Prostate gland (tissue), 2 donors: ENCODE measurements around the gene CDR2L.

ENCODE experiments used
- POLR2AphosphoS5 ChIP-seq: sonication (generic); formaldehyde crosslinking; IDR thresholded peaks from one replicate; pipeline ENCODE4 v1.6.1; 2017; ENCODE audit warnings: antibody characterized with exemption
- TF ChIP-seq, protein P1 (sequence below), 4 experiments: fragments of 200-600 bp in 2 of 4; fragments of 450-650 bp in 2 of 4; sonication (generic) in 2 of 4; IDR thresholded peaks; 1 replicate in 3 of 4; 2 replicates in 1 of 4; pipeline ENCODE4 v1.5.1; 2016 to 2019; ENCODE audit warnings: antibody characterized with exemption in 4 of 4, mild to moderate bottlenecking in 2 of 4, moderate library complexity in 2 of 4

DNA sequence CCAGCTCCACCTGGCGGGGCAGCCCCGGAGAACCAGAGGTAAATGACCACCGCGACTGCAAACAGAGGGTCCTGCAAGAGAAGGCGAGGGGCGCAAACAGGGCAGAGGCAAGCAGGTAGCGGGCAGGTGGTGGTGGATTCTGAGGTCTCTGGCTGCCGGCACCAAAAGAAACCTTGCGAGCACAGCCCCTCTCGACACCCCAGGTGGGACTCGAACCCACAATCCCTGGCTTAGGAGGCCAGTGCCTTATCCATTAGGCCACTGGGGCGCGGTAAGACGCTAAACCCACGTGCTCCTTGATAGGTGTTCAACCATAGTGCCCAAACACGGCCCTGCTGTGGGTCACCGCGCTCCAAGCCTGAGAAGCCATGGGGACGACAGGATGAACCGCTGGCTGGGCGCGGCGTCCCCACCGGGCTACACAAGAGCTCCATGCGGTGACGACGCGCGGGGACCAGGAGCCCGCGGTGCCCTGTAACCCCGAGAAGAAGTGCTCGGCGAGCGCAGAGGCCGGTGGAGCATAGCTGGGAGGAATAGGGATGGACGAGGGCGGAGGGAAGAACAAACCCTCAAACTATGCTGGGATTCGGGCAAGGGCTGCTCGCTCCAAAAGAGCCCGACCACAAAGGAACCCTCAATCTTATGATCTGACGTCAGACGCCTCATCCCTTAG lies 46.9 kb downstream of the CDR2L start:
- TF ChIP-seq, protein P1, sequence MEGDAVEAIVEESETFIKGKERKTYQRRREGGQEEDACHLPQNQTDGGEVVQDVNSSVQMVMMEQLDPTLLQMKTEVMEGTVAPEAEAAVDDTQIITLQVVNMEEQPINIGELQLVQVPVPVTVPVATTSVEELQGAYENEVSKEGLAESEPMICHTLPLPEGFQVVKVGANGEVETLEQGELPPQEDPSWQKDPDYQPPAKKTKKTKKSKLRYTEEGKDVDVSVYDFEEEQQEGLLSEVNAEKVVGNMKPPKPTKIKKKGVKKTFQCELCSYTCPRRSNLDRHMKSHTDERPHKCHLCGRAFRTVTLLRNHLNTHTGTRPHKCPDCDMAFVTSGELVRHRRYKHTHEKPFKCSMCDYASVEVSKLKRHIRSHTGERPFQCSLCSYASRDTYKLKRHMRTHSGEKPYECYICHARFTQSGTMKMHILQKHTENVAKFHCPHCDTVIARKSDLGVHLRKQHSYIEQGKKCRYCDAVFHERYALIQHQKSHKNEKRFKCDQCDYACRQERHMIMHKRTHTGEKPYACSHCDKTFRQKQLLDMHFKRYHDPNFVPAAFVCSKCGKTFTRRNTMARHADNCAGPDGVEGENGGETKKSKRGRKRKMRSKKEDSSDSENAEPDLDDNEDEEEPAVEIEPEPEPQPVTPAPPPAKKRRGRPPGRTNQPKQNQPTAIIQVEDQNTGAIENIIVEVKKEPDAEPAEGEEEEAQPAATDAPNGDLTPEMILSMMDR (IDR thresholded peaks at IDR 0.05), result no peak
- TF ChIP-seq POLR2AphosphoS5, result peak; percentile 47
